ENCODE results near the gene KRT78. TPM values are rescaled to one million over a fixed set of nuclear protein-coding genes. Genes with fewer than 3 reads are reported as not detected.

The KRT78 gene
- total RNA-seq (not detected), total RNA-seq (0 to 0.10 (median 0) reads per million in 172 experiments)
- not detected for polyA plus RNA-seq (2013, experiment 1 of 2)
- polyA plus RNA-seq (2013, experiment 2 of 2) = not detected

- no peak within 1 kb of the TSS for H3K4me3 ChIP-seq (ENCODE audit: low read length)
- H3K27me3 ChIP-seq (ENCODE audit: control insufficient read depth in 1 of 2, insufficient read depth in 2 of 2, low read length in 2 of 2) = peaks cover 0 to 3% of the 10 kb centered on the region in 2 experiments
- TF ChIP-seq CTCF (IDR thresholded peaks at IDR 0.05) = no peak
- no peaks in the 10 kb centered on the region for H3K4me1 Mint-ChIP-seq (ENCODE audit: low read depth)
- no peak within 1 kb of the TSS for H3K27ac ChIP-seq (ENCODE audit: low read depth in 1 of 2, low read length in 2 of 2)
- ChIA-PET POLR2A (no interaction called here), CTCF (no interaction called here)
- H3K36me3 ChIP-seq (ENCODE audit: insufficient read depth, low read length) = no peaks in the 10 kb centered on the region
- H3K4me3 Mint-ChIP-seq = no peak within 1 kb of the TSS
- DNase-seq (no peak), ATAC-seq (ENCODE audit: poor library complexity) (no peak)
- intact Hi-C loops (cut with DNase I, micrococcal nuclease) = no loop called here
- H3K9me3 ChIP-seq (ENCODE audit: control insufficient read depth in 1 of 2, insufficient read depth in 1 of 2, low read length in 2 of 2) = no peaks in the 10 kb centered on the region
- H3K4me1 ChIP-seq (ENCODE audit: insufficient read depth, low read length) = no peaks in the 10 kb centered on the region
- peaks cover 10% of the 10 kb centered on the region for H3K27me3 Mint-ChIP-seq
- no peaks in the 10 kb centered on the region for H3K9me3 Mint-ChIP-seq
- H3K27ac Mint-ChIP-seq = no peak within 1 kb of the TSS
- H3K36me3 Mint-ChIP-seq (ENCODE audit: low read depth) = no peaks in the 10 kb centered on the region
Observed at GRCh38 chr12:52848661-52849255, at the start of gene KRT78. Gene KRT78, minus strand, starts transcription at chr12:52848994. Its CDS starts 64 bp downstream, at chr12:52848930.

GRCh38 chr12:52896190-52897100, 47.7 kb upstream of the KRT78 start:
- Histone ChIP-seq H3K4me1 (ENCODE audit: insufficient read depth, low read length) (no peaks in the 10 kb centered on the region), H3K27me3 (ENCODE audit: control insufficient read depth in 1 of 2, insufficient read depth in 2 of 2, low read length in 2 of 2) (peaks cover 0 to 2% of the 10 kb centered on the region in 2 experiments), H3K36me3 (ENCODE audit: insufficient read depth, low read length) (no peaks in the 10 kb centered on the region), H3K4me3 (ENCODE audit: low read length) (no peak overlapping the region), H3K27ac (ENCODE audit: low read depth in 1 of 2, low read length in 2 of 2) (no peak overlapping the region), H3K9me3 (ENCODE audit: control insufficient read depth in 1 of 2, insufficient read depth in 1 of 2, low read length in 2 of 2) (no peaks in the 10 kb centered on the region)
- Mint-ChIP-seq H3K36me3 (ENCODE audit: low read depth) (no peaks in the 10 kb centered on the region), H3K27ac (no peak overlapping the region), H3K4me3 (no peak overlapping the region), H3K9me3 (no peaks in the 10 kb centered on the region), H3K27me3 (peaks cover 13% of the 10 kb centered on the region), H3K4me1 (ENCODE audit: low read depth) (no peaks in the 10 kb centered on the region)
- intact Hi-C loops (cut with DNase I, micrococcal nuclease) = no loop called here
- DNase-seq = no peak
- ChIA-PET POLR2A (interaction anchor here (1.3 kb wide), 1 partner anchor 12 kb away, joined by 3 read pairs; no protein-coding TSS in a partner anchor), CTCF (no interaction called here)
- no peak for ATAC-seq (ENCODE audit: poor library complexity)
- no peak for TF ChIP-seq CTCF (IDR thresholded peaks at IDR 0.05)

GRCh38 chr12:52895726-52896189, 47.0 kb upstream of the KRT78 start:
- H3K36me3 ChIP-seq (ENCODE audit: insufficient read depth, low read length) = no peaks in the 10 kb centered on the region
- no peak overlapping the region for H3K4me3 ChIP-seq (ENCODE audit: low read length)
- H3K27me3 ChIP-seq (ENCODE audit: control insufficient read depth in 1 of 2, insufficient read depth in 2 of 2, low read length in 2 of 2) = peaks cover 0 to 2% of the 10 kb centered on the region in 2 experiments
- ATAC-seq (ENCODE audit: poor library complexity) (no peak), DNase-seq (no peak)
- no peak for TF ChIP-seq CTCF (IDR thresholded peaks at IDR 0.05)
- Mint-ChIP-seq H3K27me3 (peaks cover 13% of the 10 kb centered on the region), H3K9me3 (no peaks in the 10 kb centered on the region), H3K36me3 (ENCODE audit: low read depth) (no peaks in the 10 kb centered on the region), H3K4me1 (ENCODE audit: low read depth) (no peaks in the 10 kb centered on the region), H3K4me3 (no peak overlapping the region), H3K27ac (no peak overlapping the region)
- H3K4me1 ChIP-seq (ENCODE audit: insufficient read depth, low read length) = no peaks in the 10 kb centered on the region
- intact Hi-C loops (cut with DNase I, micrococcal nuclease) = no loop called here
- CTCF ChIA-PET = no interaction called here
- H3K9me3 ChIP-seq (ENCODE audit: control insufficient read depth in 1 of 2, insufficient read depth in 1 of 2, low read length in 2 of 2) = no peaks in the 10 kb centered on the region
- POLR2A ChIA-PET = no interaction called here
- no peak overlapping the region for H3K27ac ChIP-seq (ENCODE audit: low read depth in 1 of 2, low read length in 2 of 2)

Data from CD4-positive, alpha-beta T cell (primary cell).